Kidney (tissue), 14 donors: ENCODE results near the gene HTRA3. TPM values are rescaled to one million over a fixed set of nuclear protein-coding genes. Genes with fewer than 3 reads are reported as not detected.

Experiments used
- DNase-seq, 5 donors: peaks; one replicate each; pipeline ENCODE4 v3.0.0-alpha.2; 2013 to 2020
- FAIRE-seq: peaks from 2 replicates; lab custom pipeline; 2012; peaks lifted over from hg19 to GRCh38; lab: Jason Lieb, UNC
- H3K27ac ChIP-seq, 2 donors: one replicate each; pipeline ENCODE4 v1.7.0; 2013; ENCODE audit warnings: low read depth in 2 of 2, low read length in 2 of 2, inconsistent platforms in 1 of 2
- H3K27me3 ChIP-seq: one replicate; pipeline ENCODE4 v1.7.1; 2013; ENCODE audit warnings: low read length, inconsistent platforms; ENCODE audit not compliant: control insufficient read depth, insufficient read depth
- H3K36me3 ChIP-seq, 3 donors: one replicate each; pipeline versions ENCODE4 v1.7.0 to v1.7.1; 2013; ENCODE audit warnings: low read length in 3 of 3, control low read depth in 1 of 3, inconsistent platforms in 1 of 3; ENCODE audit not compliant: insufficient read depth in 3 of 3, control insufficient read depth in 2 of 3
- H3K4me1 ChIP-seq, 3 donors: one replicate each; pipeline versions ENCODE4 v1.7.0 to v1.7.1; 2013; ENCODE audit warnings: low read length in 3 of 3, inconsistent platforms in 1 of 3, low read depth in 1 of 3; ENCODE audit not compliant: control insufficient read depth in 2 of 3, insufficient read depth in 2 of 3
- H3K4me3 ChIP-seq, 3 donors: one replicate each; pipeline versions ENCODE4 v1.7.0 to v1.8.1; 2013; ENCODE audit warnings: low read length in 3 of 3, control low read depth in 1 of 3, inconsistent platforms in 1 of 3
- H3K9ac ChIP-seq, 3 donors: one replicate each; pipeline versions ENCODE4 v1.7.0 to v1.7.1; 2013; ENCODE audit warnings: low read length in 3 of 3, control low read depth in 1 of 3, inconsistent platforms in 1 of 3
- H3K9me3 ChIP-seq, 3 donors: one replicate each; pipeline versions ENCODE4 v1.7.0 to v1.7.1; 2013; ENCODE audit warnings: low read length in 3 of 3, control low read depth in 1 of 3, inconsistent platforms in 1 of 3; ENCODE audit not compliant: control insufficient read depth in 2 of 3, insufficient read depth in 1 of 3
- intact Hi-C: fragments of 100-400 bp; cut with DNase I; formaldehyde crosslinking; loops from one replicate; pipeline ENCODE4 v1.11.1; 2022
- polyA plus RNA-seq: library from polyadenylated mRNA; stranded (reverse); fragments of 350-450 nt; fragmentation: Illumina TruSeq; extraction: RNeasy Lipid Tissue Mini Kit (QIAGEN cat#74804); gene quantifications from one replicate; pipeline ENCODE4 v1.2.3, GENCODE V29; 2014; ENCODE audit warnings: low read depth, low replicate concordance; ENCODE audit not compliant: insufficient read depth
- total RNA-seq: library from RNA; stranded (reverse); fragmentation: NEBNext Ultra II Directional; extraction: Animal tissue kit (Norgen Biotek cat#: 25700); gene quantifications from one replicate; pipeline ENCODE4 v1.2.1, GENCODE V29; 2021
- TF ChIP-seq, protein P1 (sequence below): IDR thresholded peaks from 3 replicates; pipeline ENCODE4 v1.5.1; 2012; ENCODE audit warnings: mild to moderate bottlenecking, moderate library complexity, borderline replicate concordance; ENCODE audit not compliant: insufficient read depth; ENCODE audit errors: extremely low read depth
- donor health status: control.
- donor health status: control.
- donor health status: control.
- donor health status: control.
- donor health status: control.
- donor health status: DM: yes; HTN: yes; CAD: no.
- donor health status: Normal renal cell carcinoma (clear cell type).

The HTRA3 gene
- total and polyA plus RNA-seq, 2 donors from 2014 or later, result 1.7 to 6.5 TPM

GRCh38 chr4:8276358-8277240 is 7.0 kb downstream of the HTRA3 start:
- no peaks in the 10 kb centered on the region for H3K36me3 ChIP-seq
- no peaks in the 10 kb centered on the region for H3K27me3 ChIP-seq
- TF ChIP-seq, protein P1, sequence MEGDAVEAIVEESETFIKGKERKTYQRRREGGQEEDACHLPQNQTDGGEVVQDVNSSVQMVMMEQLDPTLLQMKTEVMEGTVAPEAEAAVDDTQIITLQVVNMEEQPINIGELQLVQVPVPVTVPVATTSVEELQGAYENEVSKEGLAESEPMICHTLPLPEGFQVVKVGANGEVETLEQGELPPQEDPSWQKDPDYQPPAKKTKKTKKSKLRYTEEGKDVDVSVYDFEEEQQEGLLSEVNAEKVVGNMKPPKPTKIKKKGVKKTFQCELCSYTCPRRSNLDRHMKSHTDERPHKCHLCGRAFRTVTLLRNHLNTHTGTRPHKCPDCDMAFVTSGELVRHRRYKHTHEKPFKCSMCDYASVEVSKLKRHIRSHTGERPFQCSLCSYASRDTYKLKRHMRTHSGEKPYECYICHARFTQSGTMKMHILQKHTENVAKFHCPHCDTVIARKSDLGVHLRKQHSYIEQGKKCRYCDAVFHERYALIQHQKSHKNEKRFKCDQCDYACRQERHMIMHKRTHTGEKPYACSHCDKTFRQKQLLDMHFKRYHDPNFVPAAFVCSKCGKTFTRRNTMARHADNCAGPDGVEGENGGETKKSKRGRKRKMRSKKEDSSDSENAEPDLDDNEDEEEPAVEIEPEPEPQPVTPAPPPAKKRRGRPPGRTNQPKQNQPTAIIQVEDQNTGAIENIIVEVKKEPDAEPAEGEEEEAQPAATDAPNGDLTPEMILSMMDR, result no peak
- peaks cover 0 to 10% (median 0%) of the 10 kb centered on the region in 3 donors for H3K4me1 ChIP-seq
- FAIRE-seq, result no peak
- H3K9ac ChIP-seq, result no peak overlapping the region
- intact Hi-C loops, result no loop called here
- peak in 1 of 5 donors; percentile 73 for DNase-seq
- no peak overlapping the region for H3K4me3 ChIP-seq
- H3K9me3 ChIP-seq, result no peaks in the 10 kb centered on the region
- H3K27ac ChIP-seq, result no peak overlapping the region

- H3K4me1 ChIP-seq, result peaks cover 0 to 10% (median 0%) of the 10 kb centered on the region in 3 donors
- no peaks in the 10 kb centered on the region for H3K9me3 ChIP-seq
- TF ChIP-seq, protein P1, result no peak
- peak in 2 of 5 donors; percentile 39 to 45 for DNase-seq
- no peak overlapping the region for H3K4me3 ChIP-seq
- no peak overlapping the region for H3K9ac ChIP-seq
- no peak for FAIRE-seq
- H3K27ac ChIP-seq, result no peak overlapping the region
- intact Hi-C loops, result no loop called here
- no peaks in the 10 kb centered on the region for H3K27me3 ChIP-seq
- no peaks in the 10 kb centered on the region for H3K36me3 ChIP-seq
Measured at GRCh38 chr4:8277356-8278008, 7.9 kb downstream of the HTRA3 start.

GRCh38 chr4:8278009-8278395 is 8.4 kb downstream of the HTRA3 start:
- no peak for FAIRE-seq
- no peak overlapping the region for H3K27ac ChIP-seq

More at GRCh38 chr4:8278009-8278395, 8.4 kb downstream of the HTRA3 start:
- Histone ChIP-seq H3K36me3 (no peaks in the 10 kb centered on the region), H3K27me3 (no peaks in the 10 kb centered on the region), H3K9ac (no peak overlapping the region), H3K9me3 (no peaks in the 10 kb centered on the region), H3K4me3 (no peak overlapping the region), H3K4me1 (peaks cover 0 to 10% (median 0%) of the 10 kb centered on the region in 3 donors)
- intact Hi-C loops, result no loop called here
- peak in 3 of 5 donors; percentile 39 to 64 (median 49) for DNase-seq
- TF ChIP-seq, protein P1, result no peak
